ENCODE measurements around the gene FICD.

- no peak for TF ChIP-seq CTCF (IDR thresholded peaks at IDR 0.05; ENCODE audit: insufficient read depth, low read length, poor library complexity, severe bottlenecking)
- no peak for TF ChIP-seq EZH2phosphoT487 (conservative IDR thresholded peaks at IDR 0.05; ENCODE audit: low read length)
Measured at GRCh38 chr12:108526482-108527165, 11.5 kb downstream of the FICD start.

All from SU-DHL-6 (cell line).